HPDE6-E6E7 (cell line): ENCODE results near the gene PEX14.

ENCODE experiments used
- DNase-seq: peaks from one replicate; pipeline ENCODE4 v3.0.0; 2011; ENCODE audit warnings: missing footprints; ENCODE audit errors: extremely low spot score

The PEX14 gene

GRCh38 chr1:10648689-10649516, 174.2 kb downstream of the PEX14 start:
- DNase-seq, result no peak

DNA sequence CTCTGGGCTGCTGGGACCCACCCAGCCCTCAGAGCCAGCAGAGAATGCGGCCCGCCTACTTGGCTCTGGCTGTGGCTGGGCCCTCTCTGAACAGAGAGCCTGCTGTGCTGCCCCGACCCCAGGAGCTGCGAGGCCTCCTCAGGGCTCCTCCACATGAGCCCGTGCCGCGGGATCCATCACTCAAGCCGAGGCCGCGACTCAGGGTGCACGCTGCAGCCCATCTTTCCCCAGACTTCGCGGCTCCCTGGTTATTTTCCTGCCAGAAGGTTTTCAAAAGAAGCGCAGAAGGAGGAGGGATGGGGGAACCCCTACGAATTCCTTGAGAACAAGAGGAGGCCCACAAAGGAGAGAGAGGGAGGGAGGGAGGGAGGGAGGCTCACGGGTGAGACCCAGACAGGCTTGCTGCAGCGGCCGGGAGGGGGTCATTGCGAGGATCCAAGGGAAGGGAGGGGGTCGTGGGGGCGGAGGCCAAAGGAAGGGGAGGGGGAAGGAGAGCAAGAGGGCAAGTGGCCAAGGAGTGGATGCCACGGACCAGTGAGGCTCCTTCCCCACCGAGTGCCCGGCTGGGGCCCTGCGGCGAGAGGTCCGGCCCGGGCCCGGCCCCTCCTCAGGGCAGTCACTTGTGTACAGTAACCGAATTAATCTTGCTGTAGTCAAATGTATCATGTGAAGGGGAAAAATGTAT, 174.9 kb downstream of the PEX14 start:
- DNase-seq, result no peak

DNA sequence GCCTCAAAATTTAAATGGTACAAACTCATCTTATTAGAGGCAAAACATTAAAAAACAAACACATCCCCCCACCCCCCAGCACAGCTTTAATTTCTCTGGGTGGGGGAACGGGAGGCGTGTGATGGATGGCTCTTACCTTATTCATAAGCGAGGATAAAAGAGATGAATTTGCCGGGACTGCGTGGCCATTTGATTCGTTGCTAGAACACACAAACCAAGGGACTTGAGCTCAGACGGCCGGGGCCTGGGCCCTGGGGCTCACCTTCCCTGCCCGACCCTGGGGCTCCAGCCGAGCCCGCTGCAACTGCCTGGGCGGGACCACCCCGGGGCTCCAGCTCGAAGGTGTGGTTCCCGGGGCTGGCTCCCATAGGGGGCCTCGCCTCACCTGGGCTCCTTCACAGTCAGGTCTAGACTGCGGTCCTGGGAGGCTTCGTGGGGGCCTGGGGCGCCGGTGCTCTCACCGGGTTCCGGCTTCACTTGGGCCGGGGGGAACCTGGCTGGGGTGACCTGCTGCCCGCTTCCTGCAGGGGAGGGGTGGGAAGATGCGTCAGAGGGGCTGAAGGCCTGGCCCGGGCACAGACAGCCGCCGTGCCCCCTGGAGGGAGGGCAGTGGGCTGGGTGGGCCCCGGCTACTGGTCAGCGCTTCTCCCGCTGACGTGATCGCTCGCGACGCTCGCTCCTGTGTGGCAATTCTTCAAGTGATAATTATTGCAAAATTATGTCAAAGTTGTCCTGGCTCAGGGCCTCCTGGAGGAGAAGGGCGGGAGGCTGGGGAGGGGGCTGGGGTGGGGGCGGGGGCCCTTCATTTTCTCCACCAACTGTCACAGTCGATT, 176.0 kb downstream of the PEX14 start:
- no peak for DNase-seq

DNA sequence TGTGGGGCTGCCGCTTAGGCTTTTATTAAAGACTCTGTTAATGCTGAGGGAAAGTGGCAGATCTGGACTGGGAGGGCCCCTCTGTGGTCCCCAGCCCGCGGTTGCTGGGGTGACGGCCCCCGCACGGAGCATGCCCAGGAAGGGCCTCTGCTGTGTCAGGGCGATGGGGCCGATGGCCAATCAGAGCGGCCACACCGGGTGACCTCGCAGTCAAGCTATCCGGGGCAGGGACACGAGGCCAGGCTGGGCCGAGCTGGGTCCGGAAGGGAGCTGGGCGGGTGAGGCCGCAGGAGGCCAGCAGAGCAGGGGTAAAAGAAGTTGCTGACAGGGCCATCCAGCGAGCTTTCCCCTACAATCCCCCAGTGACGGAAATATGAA, 176.6 kb downstream of the PEX14 start:
- DNase-seq, result no peak

GRCh38 chr1:10651793-10652192, 177.0 kb downstream of the PEX14 start:
- peak; percentile 23 for DNase-seq

GRCh38 chr1:10652626-10653025, 177.9 kb downstream of the PEX14 start:
- DNase-seq, result no peak

- no peak for DNase-seq
Measured at GRCh38 chr1:10653370-10654125, 178.8 kb downstream of the PEX14 start.

- no peak for DNase-seq
Measured at GRCh38 chr1:10655002-10655401, 180.3 kb downstream of the PEX14 start.

DNA sequence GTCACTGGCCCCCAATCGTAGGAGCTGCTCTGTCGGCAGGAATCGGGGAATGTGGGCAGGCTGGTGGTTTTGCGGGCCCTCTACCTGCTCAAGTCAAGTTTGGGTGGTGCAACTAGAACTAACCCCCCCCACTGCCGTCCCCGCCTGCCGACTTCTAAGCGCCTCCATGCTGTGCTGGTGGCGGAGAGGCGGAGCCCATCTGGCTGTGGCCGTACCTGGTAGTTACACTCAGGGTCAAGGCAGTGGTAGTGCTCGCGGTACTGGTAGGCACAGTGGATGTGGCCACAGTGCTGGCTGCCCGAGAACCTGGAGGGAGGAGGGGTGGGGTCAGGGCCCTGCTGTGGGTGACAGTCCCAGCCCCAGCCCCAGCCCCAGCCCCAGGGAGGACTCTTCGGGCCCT, 181.7 kb downstream of the PEX14 start:
- DNase-seq, result no peak

- DNase-seq, result no peak
Measured at GRCh38 chr1:10657088-10657847, 182.5 kb downstream of the PEX14 start.

DNA sequence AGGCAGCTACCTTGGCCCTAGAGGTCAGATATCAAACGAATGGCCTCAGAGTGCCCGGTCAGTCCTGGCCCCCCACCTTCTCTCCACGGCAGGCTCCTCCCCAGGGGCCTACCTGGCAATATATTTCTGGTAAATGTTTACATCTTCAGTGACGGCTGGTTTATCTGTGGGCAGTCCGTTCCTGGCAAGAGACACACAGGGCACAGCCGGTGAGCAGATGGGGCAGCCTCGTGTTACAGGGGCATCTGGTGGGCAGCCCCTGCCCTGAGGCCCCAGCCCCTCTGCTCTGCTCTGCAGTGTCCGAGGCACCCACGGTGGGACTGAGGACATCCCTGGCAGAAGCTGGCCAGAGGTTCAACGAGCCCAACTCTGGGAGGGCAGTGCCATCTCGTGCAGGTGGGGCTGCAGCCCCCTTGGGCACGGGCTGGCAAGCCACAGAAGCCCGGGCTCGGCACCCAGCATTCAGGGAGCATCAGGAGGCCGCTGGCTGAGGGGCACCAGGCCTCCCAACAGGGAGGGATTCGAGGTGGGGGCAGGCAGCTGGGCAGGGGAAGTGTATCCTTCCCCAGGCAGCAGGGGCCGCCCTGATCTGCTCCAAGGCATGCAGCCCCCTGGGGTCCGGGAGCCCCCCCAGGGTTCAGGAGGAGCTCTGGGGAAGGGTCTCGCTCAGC, 183.8 kb downstream of the PEX14 start:
- DNase-seq, result no peak

DNA sequence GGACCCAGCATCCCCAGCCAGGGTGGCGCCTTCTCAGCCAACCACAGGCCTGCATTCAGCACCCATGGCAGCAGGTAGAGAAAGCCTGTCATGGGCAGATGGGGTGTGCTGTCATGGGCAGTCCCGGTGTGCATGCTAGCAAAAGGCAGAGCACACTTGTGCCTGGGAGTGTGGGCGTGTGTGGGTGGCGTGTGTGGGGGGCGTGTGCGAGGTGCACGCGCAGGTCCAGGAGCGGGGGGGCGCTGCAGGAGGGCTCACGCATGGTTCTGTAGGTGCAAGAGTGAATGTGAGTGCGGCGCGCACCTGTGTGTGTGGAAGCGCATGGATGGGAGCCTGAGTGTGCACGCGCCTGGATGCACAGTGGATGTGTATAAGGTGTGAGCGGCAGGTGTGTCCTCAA, 184.5 kb downstream of the PEX14 start:
- no peak for DNase-seq

DNA sequence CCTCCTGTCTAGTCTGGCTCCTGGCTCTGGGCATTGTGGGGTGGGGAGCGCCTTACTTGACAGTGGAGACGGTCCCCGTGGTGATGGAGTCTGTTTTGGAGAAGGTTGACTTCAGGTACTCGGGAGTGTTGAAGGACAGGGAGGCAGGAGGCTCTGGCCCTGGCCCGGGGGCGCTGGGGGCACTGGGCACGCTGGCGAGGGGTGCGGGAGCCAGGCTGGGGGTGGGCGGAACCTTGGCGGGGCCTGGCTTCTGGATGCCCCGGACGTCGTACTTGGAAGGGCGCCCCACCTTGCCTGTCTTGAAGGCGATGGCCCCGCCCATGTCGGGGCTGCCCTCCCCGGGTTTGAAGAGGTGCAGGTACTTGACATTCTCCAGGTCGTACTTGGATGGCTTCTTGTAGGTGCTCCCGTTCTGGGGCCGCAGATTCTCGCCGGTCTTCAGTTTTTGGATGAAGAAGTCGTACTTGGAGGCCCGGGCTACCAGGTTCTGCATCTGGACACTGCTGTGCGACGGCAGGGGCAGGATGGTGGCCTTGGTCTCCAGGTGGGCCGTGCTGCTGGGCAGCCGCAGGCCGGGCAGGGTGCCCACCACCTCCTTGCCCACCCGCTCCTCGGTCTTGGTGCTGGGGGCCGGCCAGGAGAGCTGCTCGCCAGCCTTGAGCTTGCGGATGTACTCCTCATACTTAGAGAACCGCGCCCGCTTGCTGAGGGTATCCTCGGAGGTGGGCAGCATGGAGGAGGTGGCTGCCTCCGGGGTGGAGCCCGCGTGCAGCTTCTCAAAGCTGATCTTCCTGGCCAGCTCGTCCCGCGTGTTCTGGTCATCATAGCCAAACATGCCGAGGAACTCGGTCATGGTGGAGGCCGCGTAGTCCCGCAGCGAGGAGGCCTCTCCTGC, 185.1 kb downstream of the PEX14 start:
- DNase-seq, result no peak

DNA sequence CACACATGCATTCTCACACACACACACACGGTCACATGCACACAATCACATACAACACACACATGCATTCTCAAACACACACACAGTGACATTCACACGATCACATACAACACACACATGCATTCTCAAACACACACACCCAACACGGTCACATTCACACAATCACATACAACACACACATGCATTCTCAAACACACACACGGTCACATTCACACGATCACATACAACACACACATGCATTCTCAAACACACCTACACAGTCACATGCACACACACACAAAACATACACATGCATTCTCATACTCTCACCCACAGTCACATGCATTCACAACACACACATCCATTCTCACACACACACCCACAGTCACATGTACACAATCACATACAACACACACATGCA, 186.7 kb downstream of the PEX14 start:
- no peak for DNase-seq

DNA sequence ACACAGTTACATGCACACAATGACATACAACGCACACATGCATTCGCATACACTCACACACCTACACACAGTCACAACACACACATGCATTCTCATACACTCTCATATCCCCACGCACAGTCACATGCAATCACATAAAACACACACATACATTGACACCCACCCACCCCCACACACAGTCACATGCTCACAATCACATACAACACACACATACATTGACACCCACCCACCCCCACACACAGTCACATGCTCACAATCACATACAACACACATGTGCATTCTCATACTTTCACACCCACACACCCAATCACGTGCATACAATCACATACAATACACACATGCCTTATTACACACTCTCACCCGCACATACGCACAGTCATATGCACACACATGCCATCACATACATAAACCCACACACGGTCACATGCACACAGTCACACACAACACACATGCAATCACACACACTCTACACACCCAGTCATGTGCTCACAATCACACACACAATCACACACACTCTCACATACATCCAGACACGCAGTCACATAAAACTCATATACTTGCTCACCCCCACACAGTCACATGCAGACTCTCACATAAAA, 187.4 kb downstream of the PEX14 start:
- no peak for DNase-seq

DNA sequence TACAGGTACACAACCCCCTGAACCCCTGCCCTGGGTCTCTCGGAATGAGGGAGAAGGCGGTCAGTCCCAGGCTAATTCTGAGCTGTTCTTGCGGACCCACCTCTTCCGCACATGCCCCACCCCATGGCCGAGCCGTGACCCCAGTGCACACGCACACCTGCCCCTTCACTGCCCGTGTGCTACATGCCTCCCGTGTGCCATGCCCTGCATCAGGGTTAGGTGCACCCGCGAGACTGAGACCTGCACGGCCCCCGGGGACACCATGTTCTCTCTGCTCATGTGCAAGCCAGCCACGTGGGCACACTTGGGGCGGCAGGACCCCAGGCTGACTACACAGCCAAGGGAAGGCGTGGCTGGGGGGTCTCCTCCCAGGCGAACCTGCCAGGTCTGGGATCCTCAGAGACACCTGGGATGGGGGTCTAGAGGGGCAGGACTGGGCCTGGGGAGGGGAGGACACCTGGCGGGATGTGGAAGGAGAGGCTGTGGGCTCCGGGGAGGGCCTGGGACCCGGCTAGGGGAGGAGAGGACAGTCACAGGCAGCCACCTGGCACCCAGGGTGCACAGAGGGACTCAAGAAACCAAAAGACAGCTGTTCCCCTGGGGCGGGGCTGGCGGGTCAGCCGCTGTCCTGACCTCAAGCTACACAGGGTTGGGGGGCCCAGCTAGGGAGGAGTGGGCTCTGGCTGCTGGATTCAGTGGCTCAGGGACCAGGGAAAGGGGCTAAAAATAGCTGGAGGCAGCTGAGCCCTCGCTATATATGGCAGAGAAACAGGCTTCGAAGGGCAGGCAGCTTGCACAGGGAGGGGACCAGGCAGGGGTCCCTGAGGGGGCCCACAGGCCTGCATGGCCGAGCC, 188.3 kb downstream of the PEX14 start:
- DNase-seq, result no peak

DNA sequence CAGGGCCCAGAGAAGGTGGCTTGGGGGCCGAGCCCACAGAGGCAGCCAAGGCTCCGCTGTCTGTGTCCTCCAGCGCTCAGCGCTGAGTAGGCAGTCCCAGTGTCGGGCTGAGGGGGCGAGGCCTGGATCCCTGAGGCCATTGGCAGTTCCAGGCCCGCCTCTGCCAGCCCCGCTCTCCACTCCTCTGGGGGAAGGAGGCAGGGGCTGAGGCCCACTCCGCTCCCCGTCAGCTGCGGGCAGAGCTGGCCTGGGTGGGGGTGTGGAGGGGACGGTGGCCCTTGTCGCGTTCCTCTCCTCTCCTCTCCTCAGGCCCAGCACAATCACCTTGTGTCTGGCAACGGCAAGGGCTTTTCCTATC, 188.9 kb downstream of the PEX14 start:
- no peak for DNase-seq

- no peak for DNase-seq
Measured at GRCh38 chr1:10664251-10664650, 189.5 kb downstream of the PEX14 start.
